K562 (cell line): Measurements from ENCODE around the gene HRC. TPM values are rescaled to one million over a fixed set of nuclear protein-coding genes. Genes with fewer than 3 reads are reported as not detected.

Experiments used
- ATAC-seq: fragments of 200-7000 bp; cut with Tn5 transposase; 3 replicates; pipeline ENCODE4 v1.9.1; 2020; ENCODE audit warnings: moderate library complexity
- BruUV-seq: library from RNA; stranded (reverse); fragments of 400-500 nt; replicated peaks from 2 replicates; lab custom pipeline; 2021; lab: Mats Ljungman, UMichigan
- CTCF ChIA-PET: fragments of 300-600 bp; formaldehyde crosslinking; extraction: SDS; loops from one replicate; lab custom pipeline; 2021; ENCODE audit warnings: low intra/inter-chr PET ratio; lab: Yijun Ruan, JAX
- POLR2A ChIA-PET: fragments of 300-600, 350-650 bp; sonication (Branson Sonifier 250); formaldehyde crosslinking; extraction: SDS; loops from one replicate; lab custom pipeline; 2021; ENCODE audit warnings: antibody characterized with exemption, inconsistent platforms; lab: Yijun Ruan, JAX
- DNase-seq, 4 experiments: peaks; one replicate each; pipeline versions ENCODE4 v3.0.0 to v3.0.0-alpha.2; 2011 to 2018; ENCODE audit warnings: low spot score in 3 of 4, mixed read lengths in 3 of 4; ENCODE audit errors: extremely low read depth in 1 of 4
- FAIRE-seq: peaks from 2 replicates; lab custom pipeline; 2011; peaks lifted over from hg19 to GRCh38; lab: Jason Lieb, UNC
- H2AFZ ChIP-seq: 2 replicates; pipeline ENCODE4 v1.6.0; 2011; ENCODE audit warnings: low read depth, low read length, control low read depth, inconsistent platforms
- H3K27ac ChIP-seq: fragments of 200-600 bp; 3 replicates; pipeline ENCODE4 v1.8.0; 2011; ENCODE audit warnings: low read depth, mild to moderate bottlenecking, control low read depth, inconsistent platforms, low read length, moderate library complexity, mixed read lengths; ENCODE audit errors: extremely low read depth
- H3K27me3 ChIP-seq, 2 experiments: fragments of 300-600 bp in 1 of 2; 2 replicates in 1 of 2; 3 replicates in 1 of 2; pipeline versions ENCODE4 v1.6.0 to v1.8.0; 2011; ENCODE audit warnings: inconsistent platforms in 2 of 2, low read length in 2 of 2, mild to moderate bottlenecking in 1 of 2, mixed read lengths in 1 of 2, moderate library complexity in 1 of 2; ENCODE audit not compliant: control insufficient read depth in 2 of 2, insufficient read depth in 2 of 2
- H3K36me3 ChIP-seq: fragments of 300-600 bp; 3 replicates; pipeline ENCODE4 v1.8.0; 2011; ENCODE audit warnings: mild to moderate bottlenecking, low read length, inconsistent platforms; ENCODE audit not compliant: control insufficient read depth, insufficient read depth
- H3K4me1 ChIP-seq, 2 experiments: fragments of 200-600 bp in 1 of 2; replicated peaks in 1 of 2; 2 replicates in 1 of 2; 3 replicates in 1 of 2; pipeline versions ENCODE4 v1.5.1 to v1.8.0; 2011; ENCODE audit warnings: inconsistent platforms in 2 of 2, low read length in 2 of 2, mild to moderate bottlenecking in 1 of 2, mixed read lengths in 1 of 2, moderate library complexity in 1 of 2; ENCODE audit not compliant: control insufficient read depth in 2 of 2, insufficient read depth in 2 of 2
- H3K4me2 ChIP-seq: 2 replicates; pipeline ENCODE4 v1.6.1; 2011; ENCODE audit warnings: low read length, control low read depth, inconsistent platforms, mixed read lengths; ENCODE audit not compliant: insufficient read depth
- H3K4me3 ChIP-seq: fragments of 200-600 bp; sonication (generic), shearing (Covaris generic); 2 replicates; pipeline ENCODE4 v1.5.1; 2016; ENCODE audit warnings: control low read depth, inconsistent platforms
- H3K79me2 ChIP-seq: fragments of 200-600 bp; 3 replicates; pipeline ENCODE4 v1.8.0; 2011; ENCODE audit warnings: low read length, inconsistent platforms; ENCODE audit not compliant: control insufficient read depth, insufficient read depth
- H3K9ac ChIP-seq, 2 experiments: 2 replicates each; pipeline versions ENCODE4 v1.6.0 to v1.6.1; 2011; ENCODE audit warnings: low read depth in 2 of 2, low read length in 2 of 2, control low read depth in 1 of 2, inconsistent platforms in 1 of 2, mild to moderate bottlenecking in 1 of 2, mixed read lengths in 1 of 2; ENCODE audit not compliant: insufficient read depth in 1 of 2
- H3K9me1 ChIP-seq: one replicate; pipeline ENCODE4 v1.6.0; 2011; ENCODE audit warnings: inconsistent platforms, mild to moderate bottlenecking, low read length, moderate library complexity; ENCODE audit not compliant: control insufficient read depth, insufficient read depth
- H3K9me3 ChIP-seq: replicated peaks from 2 replicates; pipeline ENCODE4 v1.5.1; 2011; ENCODE audit warnings: low read depth, low read length, inconsistent platforms; ENCODE audit not compliant: control insufficient read depth, insufficient read depth
- H4K20me1 ChIP-seq: replicated peaks from 2 replicates; pipeline ENCODE4 v1.6.1; 2011; ENCODE audit warnings: low read length, inconsistent platforms, mixed read lengths; ENCODE audit not compliant: control insufficient read depth, insufficient read depth
- BRF1 ChIP-seq: IDR thresholded peaks from 3 replicates; pipeline ENCODE4 v1.6.1; 2011; ENCODE audit warnings: borderline replicate concordance, mild to moderate bottlenecking; ENCODE audit not compliant: insufficient read length; ENCODE audit errors: extremely low read depth
- FOXA3 ChIP-seq, 2 experiments: fragments of 450-650 bp in 1 of 2; sonication (generic) in 1 of 2; formaldehyde crosslinking; IDR thresholded peaks in 1 of 2; conservative IDR thresholded peaks in 1 of 2; 2 replicates each; pipeline versions ENCODE4 v1.4.0 to v1.8.0; 2020 to 2022; ENCODE audit warnings: mild to moderate bottlenecking in 2 of 2, missing genetic modification reagents in 1 of 2
- KAT2B ChIP-seq: IDR thresholded peaks from one replicate; pipeline ENCODE4 v1.6.1; 2012; ENCODE audit warnings: low read depth, mild to moderate bottlenecking, control low read depth, inconsistent platforms, low read length, moderate library complexity
- MTF1 ChIP-seq: fragments of 250-450 bp; sonication (Bioruptor Pico); IDR thresholded peaks from 2 replicates; pipeline ENCODE4 v1.9.0; 2021; ENCODE audit warnings: moderate library complexity, mild to moderate bottlenecking, inconsistent platforms, borderline replicate concordance
- MXD1 ChIP-seq: fragments of 250-450 bp; sonication (Bioruptor Pico); IDR thresholded peaks from 2 replicates; pipeline ENCODE4 v1.8.0; 2021; ENCODE audit warnings: borderline replicate concordance, mild to moderate bottlenecking, moderate library complexity; ENCODE audit not compliant: poor library complexity, severe bottlenecking
- PCBP2 ChIP-seq: fragments of 200-400 bp; formaldehyde crosslinking; IDR thresholded peaks from 2 replicates; pipeline ENCODE4 v1.6.1; 2018; ENCODE audit warnings: low read length, low read depth, mild to moderate bottlenecking, moderate library complexity; ENCODE audit not compliant: poor library complexity, severe bottlenecking
- PHB ChIP-seq: fragments of 250-450 bp; sonication (Bioruptor Pico); IDR thresholded peaks from 2 replicates; pipeline ENCODE4 v1.5.0; 2021
- RFX1 ChIP-seq: fragments of 450-650 bp; IDR thresholded peaks from 2 replicates; pipeline ENCODE4 v1.6.1; 2016; ENCODE audit warnings: mild to moderate bottlenecking, moderate library complexity
- USF1 ChIP-seq: sonication (generic); formaldehyde crosslinking; IDR thresholded peaks from 2 replicates; pipeline ENCODE4 v1.9.0; 2022; ENCODE audit warnings: mild to moderate bottlenecking, missing genetic modification reagents
- ZNF232 ChIP-seq: sonication (generic); formaldehyde crosslinking; IDR thresholded peaks from 2 replicates; pipeline ENCODE4 v1.8.0; 2022; ENCODE audit warnings: mild to moderate bottlenecking, missing genetic modification reagents
- ZNF511 ChIP-seq: sonication (generic); formaldehyde crosslinking; IDR thresholded peaks from 2 replicates; pipeline ENCODE4 v1.8.0; 2022; ENCODE audit warnings: mild to moderate bottlenecking, missing genetic modification reagents
- WGBS: fragments of 100-300 bp; shearing (Covaris generic); methylation state at CpG from one replicate; pipeline ENCODE4 v1.1.6; 2016; ENCODE audit warnings: low coverage, mixed read lengths; ENCODE audit not compliant: insufficient coverage; ENCODE audit errors: missing lambda C conversion rate; 5-methylcytosine and 5-hydroxymethylcytosine counted together
- in situ Hi-C: fragments of 300-500 bp; cut with MboI; formaldehyde crosslinking; loops from 4 replicates; pipeline ENCODE4 v1.15.0; 2018; ENCODE audit warnings: inconsistent platforms, mixed read lengths
- intact Hi-C: fragments of 100-400 bp; cut with micrococcal nuclease; formaldehyde crosslinking; loops from 2 replicates; pipeline ENCODE4 v1.14.2; 2022
- polyA plus RNA-seq, 8 experiments: library from polyadenylated mRNA; depleted of rRNA in 4 of 8; stranded (reverse) in 5 of 8; unstranded in 3 of 8; fragments of >200 nt; fragmentation: Nextera tagmentation in 2 of 8; fragmentation: Illumina TruSeq in 1 of 8; extraction: Ambion mirVana in 2 of 8; extraction: Trizol in 1 of 8; gene quantifications; 2 replicates each; pipeline versions ENCODE4 v1.2.1 to v1.2.3, GENCODE V29; 2011 to 2014; ENCODE audit warnings: inconsistent platforms in 1 of 8, missing spikeins in 1 of 8
- total RNA-seq, 7 experiments: library from RNA; depleted of rRNA in 6 of 7; stranded (reverse); fragments of >200 nt in 6 of 7; fragmentation: Illumina TruSeq in 2 of 7; extraction: Trizol in 2 of 7; gene quantifications; 2 replicates each; pipeline versions ENCODE4 v1.2.1 to v1.2.3, GENCODE V29; 2011 to 2021; ENCODE audit warnings: low replicate concordance in 1 of 7

HRC gene
- total and polyA plus RNA-seq, 9 of the 15 experiments (the other 6 are each of a cell fraction or from before 2014, with no cell fraction given), result 0.66 to 18.7 (median 13.1) TPM

GRCh38 chr19:49155005-49155819 is at the start of gene HRC (continued):
- TF ChIP-seq FOXA3 (CRISPR knock-in tag; conservative IDR thresholded peaks at IDR 0.05 in 1 of 2, IDR thresholded peaks at IDR 0.05 in 1 of 2) (no peak), USF1 (CRISPR knock-in tag) (no peak), MXD1 (CRISPR knock-in tag) (no peak)

- ATAC-seq, result no peak
- no peaks in the 10 kb centered on the region for H3K79me2 ChIP-seq
- no TSS peak for BruUV-seq
- H3K9me3 ChIP-seq, result no peaks in the 10 kb centered on the region
- H3K4me1 ChIP-seq, result peaks cover 0 to 14% of the 10 kb centered on the region in 2 experiments; a peak in 3 of 5 replicates
- DNase-seq, result no peak
- CTCF ChIA-PET, result interaction anchor here (0.6 kb wide), 2 partner anchors 8 to 43 kb away, joined by 3 to 4 read pairs; no protein-coding TSS in a partner anchor
- no peak for FAIRE-seq
- 94% methylated on average over 6 of the region's 7 CpGs for WGBS
- no peak for TF ChIP-seq ZNF232 (CRISPR knock-in tag)
- no peak for TF ChIP-seq BRF1
- TF ChIP-seq PHB (CRISPR knock-in tag), result no peak
- no peak for TF ChIP-seq MTF1 (CRISPR knock-in tag)
- no peak for TF ChIP-seq PCBP2
- no peak for TF ChIP-seq RFX1
- TF ChIP-seq ZNF511 (CRISPR knock-in tag), result no peak
- TF ChIP-seq KAT2B, result no peak
- no peak overlapping the region for H3K4me3 ChIP-seq
- in situ Hi-C loops, result no loop called here
- H3K36me3 ChIP-seq, result peaks cover 39% of the 10 kb centered on the region; the same call in 2 of the 3 replicates
- intact Hi-C loops, result no loop called here
- POLR2A ChIA-PET, result no interaction called here
- no peak overlapping the region for H3K4me2 ChIP-seq
- no peak overlapping the region for H3K9ac ChIP-seq
- no peak overlapping the region for H2AFZ ChIP-seq
- no peaks in the 10 kb centered on the region for H3K9me1 ChIP-seq
- no peak overlapping the region for H3K27ac ChIP-seq
- no peaks in the 10 kb centered on the region for H4K20me1 ChIP-seq
- H3K27me3 ChIP-seq, result no peaks in the 10 kb centered on the region
Measured at GRCh38 chr19:49201042-49201441, 45.8 kb upstream of the HRC start.
